Measurements from ENCODE around the gene TEX35.

DNA sequence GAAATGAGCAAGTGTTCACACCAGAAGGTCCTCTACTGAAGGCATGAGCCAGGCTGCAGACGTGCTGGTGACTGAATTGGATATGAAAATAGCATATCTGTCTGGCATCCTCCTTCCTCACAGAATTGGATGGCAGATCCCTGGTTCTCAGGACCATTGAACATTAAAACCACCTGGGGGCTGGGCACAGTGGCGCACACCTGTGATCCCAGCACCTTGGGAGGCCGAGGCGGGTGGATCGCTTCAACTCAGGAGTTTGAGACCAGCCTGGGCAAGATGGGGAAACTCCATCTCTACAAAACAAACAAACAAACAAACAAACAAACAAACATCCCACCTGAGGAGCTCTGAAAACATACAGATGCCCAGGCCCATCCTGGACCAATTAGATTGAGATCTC, 23.4 kb downstream of the TEX35 start:
- TF ChIP-seq, protein P1, sequence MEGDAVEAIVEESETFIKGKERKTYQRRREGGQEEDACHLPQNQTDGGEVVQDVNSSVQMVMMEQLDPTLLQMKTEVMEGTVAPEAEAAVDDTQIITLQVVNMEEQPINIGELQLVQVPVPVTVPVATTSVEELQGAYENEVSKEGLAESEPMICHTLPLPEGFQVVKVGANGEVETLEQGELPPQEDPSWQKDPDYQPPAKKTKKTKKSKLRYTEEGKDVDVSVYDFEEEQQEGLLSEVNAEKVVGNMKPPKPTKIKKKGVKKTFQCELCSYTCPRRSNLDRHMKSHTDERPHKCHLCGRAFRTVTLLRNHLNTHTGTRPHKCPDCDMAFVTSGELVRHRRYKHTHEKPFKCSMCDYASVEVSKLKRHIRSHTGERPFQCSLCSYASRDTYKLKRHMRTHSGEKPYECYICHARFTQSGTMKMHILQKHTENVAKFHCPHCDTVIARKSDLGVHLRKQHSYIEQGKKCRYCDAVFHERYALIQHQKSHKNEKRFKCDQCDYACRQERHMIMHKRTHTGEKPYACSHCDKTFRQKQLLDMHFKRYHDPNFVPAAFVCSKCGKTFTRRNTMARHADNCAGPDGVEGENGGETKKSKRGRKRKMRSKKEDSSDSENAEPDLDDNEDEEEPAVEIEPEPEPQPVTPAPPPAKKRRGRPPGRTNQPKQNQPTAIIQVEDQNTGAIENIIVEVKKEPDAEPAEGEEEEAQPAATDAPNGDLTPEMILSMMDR (optimal IDR thresholded peaks at IDR 0.05 in 1 of 3, IDR thresholded peaks at IDR 0.05 in 1 of 3, conservative IDR thresholded peaks at IDR 0.05 in 1 of 3; ENCODE audit: extremely low read depth in 1 of 3, insufficient read depth in 2 of 3, low read length in 3 of 3) = no peak
- no peak for TF ChIP-seq EZH2 (IDR thresholded peaks at IDR 0.05; ENCODE audit: low read length)
